K562 (cell line): Measurements from ENCODE around the gene MED16. TPM values are rescaled to one million over a fixed set of nuclear protein-coding genes. Genes with fewer than 3 reads are reported as not detected.

ENCODE experiments used
- CBFB ChIP-seq: sonication (generic); formaldehyde crosslinking; IDR thresholded peaks from 2 replicates; pipeline ENCODE4 v1.4.0; 2020; ENCODE audit warnings: mild to moderate bottlenecking, missing genetic modification reagents
- KDM5B ChIP-seq: fragments of 200-600 bp; sonication (generic); IDR thresholded peaks from 2 replicates; pipeline ENCODE4 v1.6.1; 2012; ENCODE audit warnings: low read depth, mild to moderate bottlenecking, moderate library complexity, low read length, control low read depth, inconsistent platforms; ENCODE audit not compliant: insufficient replicate concordance
- NCOA1 ChIP-seq: fragments of 450-650 bp; IDR thresholded peaks from 2 replicates; pipeline ENCODE4 v1.6.1; 2016; ENCODE audit warnings: low read depth
- PRDM10 ChIP-seq: fragments of 450-650 bp; IDR thresholded peaks from 2 replicates; pipeline ENCODE4 v1.6.1; 2018; ENCODE audit not compliant: partially characterized antibody
- RBBP5 ChIP-seq: fragments of 200-600 bp; sonication (generic); IDR thresholded peaks from 2 replicates; pipeline ENCODE4 v1.6.1; 2012; ENCODE audit warnings: borderline replicate concordance, mild to moderate bottlenecking, low read length, control low read depth, inconsistent platforms; ENCODE audit not compliant: insufficient read depth, poor library complexity, severe bottlenecking
- RBFOX2 ChIP-seq: fragments of 200-400 bp; formaldehyde crosslinking; IDR thresholded peaks from 2 replicates; pipeline ENCODE4 v1.6.1; 2017; ENCODE audit warnings: low read depth, mild to moderate bottlenecking, low read length, moderate library complexity
- RBM15 ChIP-seq: fragments of 200-400 bp; formaldehyde crosslinking; IDR thresholded peaks from 2 replicates; pipeline ENCODE4 v1.6.1; 2018; ENCODE audit warnings: mild to moderate bottlenecking, low read length, moderate library complexity; ENCODE audit not compliant: insufficient read depth
- ZBTB2 ChIP-seq: fragments of 450-650 bp; IDR thresholded peaks from 2 replicates; pipeline ENCODE4 v1.6.1; 2016; ENCODE audit warnings: antibody characterized with exemption
- ZC3H11A ChIP-seq: IDR thresholded peaks from 2 replicates; pipeline ENCODE4 v1.6.1; 2012; ENCODE audit warnings: low read depth, low read length, improper control_type of control experiment
- ZNF140 ChIP-seq: fragments of 250-450 bp; sonication (Bioruptor Pico); IDR thresholded peaks from 2 replicates; pipeline ENCODE4 v1.8.0; 2021; ENCODE audit warnings: moderate library complexity, mild to moderate bottlenecking, inconsistent platforms
- ZNF174 ChIP-seq: fragments of 250-450 bp; sonication (Bioruptor Pico); IDR thresholded peaks from 2 replicates; pipeline ENCODE4 v1.4.0; 2020; ENCODE audit warnings: mild to moderate bottlenecking
- ZNF347 ChIP-seq: fragments of 450-650 bp; formaldehyde crosslinking; IDR thresholded peaks from 2 replicates; pipeline ENCODE4 v1.4.0; 2020; ENCODE audit warnings: low read depth, mild to moderate bottlenecking, moderate library complexity
- polyA plus RNA-seq, 8 experiments: library from polyadenylated mRNA; depleted of rRNA in 4 of 8; stranded (reverse) in 5 of 8; unstranded in 3 of 8; fragments of >200 nt; fragmentation: Nextera tagmentation in 2 of 8; fragmentation: Illumina TruSeq in 1 of 8; extraction: Ambion mirVana in 2 of 8; extraction: Trizol in 1 of 8; gene quantifications; 2 replicates each; pipeline versions ENCODE4 v1.2.1 to v1.2.3, GENCODE V29; 2011 to 2014; ENCODE audit warnings: inconsistent platforms in 1 of 8, missing spikeins in 1 of 8
- total RNA-seq, 7 experiments: library from RNA; depleted of rRNA in 6 of 7; stranded (reverse); fragments of >200 nt in 6 of 7; fragmentation: Illumina TruSeq in 2 of 7; extraction: Trizol in 2 of 7; gene quantifications; 2 replicates each; pipeline versions ENCODE4 v1.2.1 to v1.2.3, GENCODE V29; 2011 to 2021; ENCODE audit warnings: low replicate concordance in 1 of 7
- TF ChIP-seq, protein P1 (sequence below): fragments of 250-450 bp; sonication (Bioruptor Pico); IDR thresholded peaks from 2 replicates; pipeline ENCODE4 v1.5.0; 2022; ENCODE audit warnings: mild to moderate bottlenecking
- TF ChIP-seq, protein P2 (sequence below): fragments of 250-450 bp; sonication (Bioruptor Pico); IDR thresholded peaks from 2 replicates; pipeline ENCODE4 v1.8.0; 2022; ENCODE audit warnings: moderate library complexity, mild to moderate bottlenecking, inconsistent platforms
- TF ChIP-seq, protein P3 (sequence below): fragments of 250-450 bp; sonication (Bioruptor Pico); IDR thresholded peaks from 2 replicates; pipeline ENCODE4 v1.8.0; 2021; ENCODE audit warnings: moderate library complexity, mild to moderate bottlenecking, inconsistent platforms
- TF ChIP-seq, protein P4 (sequence below): sonication (generic); formaldehyde crosslinking; IDR thresholded peaks from 2 replicates; pipeline ENCODE4 v1.8.0; 2022; ENCODE audit warnings: mild to moderate bottlenecking, missing genetic modification reagents
- TF ChIP-seq, protein P5 (sequence below): IDR thresholded peaks from 2 replicates; pipeline ENCODE4 v1.6.1; 2012; ENCODE audit warnings: low read depth, low read length, improper control_type of control experiment, borderline replicate concordance

MED16 gene
- total and polyA plus RNA-seq, 9 of the 15 experiments (the other 6 are each of a cell fraction or from before 2014, with no cell fraction given), result 0.89 to 59.9 (median 8.6) TPM

- TF ChIP-seq, protein P1, sequence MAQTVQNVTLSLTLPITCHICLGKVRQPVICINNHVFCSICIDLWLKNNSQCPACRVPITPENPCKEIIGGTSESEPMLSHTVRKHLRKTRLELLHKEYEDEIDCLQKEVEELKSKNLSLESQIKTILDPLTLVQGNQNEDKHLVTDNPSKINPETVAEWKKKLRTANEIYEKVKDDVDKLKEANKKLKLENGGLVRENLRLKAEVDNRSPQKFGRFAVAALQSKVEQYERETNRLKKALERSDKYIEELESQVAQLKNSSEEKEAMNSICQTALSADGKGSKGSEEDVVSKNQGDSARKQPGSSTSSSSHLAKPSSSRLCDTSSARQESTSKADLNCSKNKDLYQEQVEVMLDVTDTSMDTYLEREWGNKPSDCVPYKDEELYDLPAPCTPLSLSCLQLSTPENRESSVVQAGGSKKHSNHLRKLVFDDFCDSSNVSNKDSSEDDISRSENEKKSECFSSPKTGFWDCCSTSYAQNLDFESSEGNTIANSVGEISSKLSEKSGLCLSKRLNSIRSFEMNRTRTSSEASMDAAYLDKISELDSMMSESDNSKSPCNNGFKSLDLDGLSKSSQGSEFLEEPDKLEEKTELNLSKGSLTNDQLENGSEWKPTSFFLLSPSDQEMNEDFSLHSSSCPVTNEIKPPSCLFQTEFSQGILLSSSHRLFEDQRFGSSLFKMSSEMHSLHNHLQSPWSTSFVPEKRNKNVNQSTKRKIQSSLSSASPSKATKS (CRISPR knock-in tag), result no peak
- TF ChIP-seq KDM5B (no peak), RBM15 (no peak), ZNF347 (no peak), NCOA1 (no peak), PRDM10 (peak; percentile 28), CBFB (no peak), ZNF174 (CRISPR knock-in tag) (no peak), RBBP5 (peak; percentile 42), ZNF140 (CRISPR knock-in tag) (no peak), ZBTB2 (no peak), RBFOX2 (peak; percentile 63), ZC3H11A (no peak)
- TF ChIP-seq, protein P2, sequence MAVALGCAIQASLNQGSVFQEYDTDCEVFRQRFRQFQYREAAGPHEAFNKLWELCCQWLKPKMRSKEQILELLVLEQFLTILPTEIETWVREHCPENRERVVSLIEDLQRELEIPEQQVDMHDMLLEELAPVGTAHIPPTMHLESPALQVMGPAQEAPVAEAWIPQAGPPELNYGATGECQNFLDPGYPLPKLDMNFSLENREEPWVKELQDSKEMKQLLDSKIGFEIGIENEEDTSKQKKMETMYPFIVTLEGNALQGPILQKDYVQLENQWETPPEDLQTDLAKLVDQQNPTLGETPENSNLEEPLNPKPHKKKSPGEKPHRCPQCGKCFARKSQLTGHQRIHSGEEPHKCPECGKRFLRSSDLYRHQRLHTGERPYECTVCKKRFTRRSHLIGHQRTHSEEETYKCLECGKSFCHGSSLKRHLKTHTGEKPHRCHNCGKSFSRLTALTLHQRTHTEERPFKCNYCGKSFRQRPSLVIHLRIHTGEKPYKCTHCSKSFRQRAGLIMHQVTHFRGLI (CRISPR knock-in tag), result no peak
- TF ChIP-seq, protein P3, sequence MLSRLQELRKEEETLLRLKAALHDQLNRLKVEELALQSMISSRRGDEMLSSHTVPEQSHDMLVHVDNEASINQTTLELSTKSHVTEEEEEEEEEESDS (CRISPR knock-in tag), result no peak
- TF ChIP-seq, protein P4, sequence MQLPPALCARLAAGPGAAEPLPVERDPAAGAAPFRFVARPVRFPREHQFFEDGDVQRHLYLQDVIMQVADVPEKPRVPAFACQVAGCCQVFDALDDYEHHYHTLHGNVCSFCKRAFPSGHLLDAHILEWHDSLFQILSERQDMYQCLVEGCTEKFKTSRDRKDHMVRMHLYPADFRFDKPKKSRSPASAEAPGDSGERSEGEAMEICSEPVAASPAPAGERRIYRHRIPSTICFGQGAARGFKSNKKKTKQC (CRISPR knock-in tag), result no peak
- TF ChIP-seq, protein P5, sequence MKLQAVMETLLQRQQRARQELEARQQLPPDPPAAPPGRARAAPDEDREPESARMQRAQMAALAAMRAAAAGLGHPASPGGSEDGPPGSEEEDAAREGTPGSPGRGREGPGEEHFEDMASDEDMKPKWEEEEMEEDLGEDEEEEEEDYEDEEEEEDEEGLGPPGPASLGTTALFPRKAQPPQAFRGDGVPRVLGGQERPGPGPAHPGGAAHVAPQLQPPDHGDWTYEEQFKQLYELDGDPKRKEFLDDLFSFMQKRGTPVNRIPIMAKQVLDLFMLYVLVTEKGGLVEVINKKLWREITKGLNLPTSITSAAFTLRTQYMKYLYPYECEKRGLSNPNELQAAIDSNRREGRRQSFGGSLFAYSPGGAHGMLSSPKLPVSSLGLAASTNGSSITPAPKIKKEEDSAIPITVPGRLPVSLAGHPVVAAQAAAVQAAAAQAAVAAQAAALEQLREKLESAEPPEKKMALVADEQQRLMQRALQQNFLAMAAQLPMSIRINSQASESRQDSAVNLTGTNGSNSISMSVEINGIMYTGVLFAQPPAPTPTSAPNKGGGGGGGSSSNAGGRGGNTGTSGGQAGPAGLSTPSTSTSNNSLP, result no peak
These were observed 33.3 kb upstream of the MED16 start (continued) for GRCh38 chr19:926323-926588.
